CD4-positive, alpha-beta T cell treated with Interleukin-10 for 1 hour (primary cell): ENCODE results near the gene THBS2.
A peak's percentile ranks its signal among the peaks of the same experiment; 100 is the strongest.
"Not testable (repeated sequence)": the region's sequence is repeated elsewhere in the genome, so short reads cannot be mapped to it uniquely, and the experiment has no call there.

Source experiments
- DNase-seq: peaks from one replicate; pipeline ENCODE4 v3.0.0-alpha.2; 2020

Gene THBS2

DNA sequence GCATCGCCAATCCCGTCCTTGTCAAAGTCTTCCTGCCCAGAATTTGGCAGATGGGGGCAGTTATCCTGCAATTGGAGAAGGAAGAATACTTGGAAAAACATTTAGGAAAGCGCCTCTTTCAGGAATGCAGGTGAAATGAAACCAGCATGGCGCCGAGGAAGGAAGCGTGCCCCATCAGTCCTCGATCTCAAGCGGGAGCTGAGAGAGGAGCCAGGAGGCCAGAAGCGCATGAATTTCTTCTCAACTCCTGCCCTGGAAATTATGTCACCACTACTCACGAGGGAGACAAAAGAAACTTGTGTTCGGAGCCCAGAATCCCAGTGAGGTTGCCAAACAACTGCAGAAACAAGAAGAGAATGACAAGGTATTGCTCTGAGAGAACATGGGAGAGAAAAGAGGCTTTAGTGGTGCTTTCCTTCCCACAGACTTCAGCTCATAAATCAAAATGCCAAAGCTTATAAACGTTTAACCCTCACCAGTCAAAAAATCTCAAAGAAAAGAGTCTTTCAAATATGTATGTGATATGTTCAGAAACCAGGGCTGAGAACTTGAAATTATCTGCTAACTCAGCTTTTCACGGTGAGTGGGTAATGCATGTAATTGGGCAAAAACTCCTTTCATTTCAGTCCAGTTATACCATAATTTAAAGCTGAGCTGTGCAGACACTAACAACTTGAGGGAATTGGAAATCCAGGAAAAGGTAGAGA, 23.9 kb downstream of the THBS2 start:
- no peak for DNase-seq

DNA sequence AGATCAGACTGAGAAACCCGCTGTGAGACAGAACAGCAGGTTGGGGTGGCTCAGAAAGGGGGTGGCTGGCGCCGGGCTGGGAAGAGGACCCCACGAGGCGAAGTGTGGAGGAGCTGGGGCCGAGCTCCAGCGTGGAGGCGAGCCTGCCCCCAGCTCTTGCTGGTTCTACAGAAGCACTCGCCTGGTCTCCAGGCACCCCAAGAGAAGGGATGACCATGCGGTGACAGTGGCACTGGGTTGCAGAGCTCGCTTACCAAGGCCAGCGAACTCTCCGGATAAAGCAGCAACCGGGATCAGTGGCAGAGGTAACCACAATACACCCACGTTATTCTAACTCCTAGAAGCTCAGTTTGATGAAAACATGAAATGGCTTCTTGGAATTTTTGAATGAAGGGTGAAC, 26.5 kb downstream of the THBS2 start:
- no peak for DNase-seq

DNA sequence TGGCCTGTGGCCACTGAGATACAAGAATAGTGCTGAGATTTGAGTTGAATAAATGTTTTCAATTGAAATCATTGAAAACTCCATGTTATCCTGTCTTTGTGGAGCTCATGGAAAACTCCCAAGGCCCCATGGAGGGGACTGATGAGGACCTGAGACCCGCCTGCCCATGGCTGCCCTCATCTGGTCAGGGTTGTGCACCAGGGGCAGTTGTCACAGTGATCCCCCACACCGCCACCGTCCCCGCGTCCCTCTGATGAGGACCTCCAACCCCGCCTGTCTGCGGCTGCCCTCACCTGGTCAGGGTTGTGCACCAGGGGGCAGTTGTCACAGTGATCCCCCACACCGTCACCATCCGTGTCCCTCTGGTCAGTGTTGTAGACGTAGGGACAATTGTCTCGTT, 27.8 kb downstream of the THBS2 start:
- DNase-seq, result no peak

DNA sequence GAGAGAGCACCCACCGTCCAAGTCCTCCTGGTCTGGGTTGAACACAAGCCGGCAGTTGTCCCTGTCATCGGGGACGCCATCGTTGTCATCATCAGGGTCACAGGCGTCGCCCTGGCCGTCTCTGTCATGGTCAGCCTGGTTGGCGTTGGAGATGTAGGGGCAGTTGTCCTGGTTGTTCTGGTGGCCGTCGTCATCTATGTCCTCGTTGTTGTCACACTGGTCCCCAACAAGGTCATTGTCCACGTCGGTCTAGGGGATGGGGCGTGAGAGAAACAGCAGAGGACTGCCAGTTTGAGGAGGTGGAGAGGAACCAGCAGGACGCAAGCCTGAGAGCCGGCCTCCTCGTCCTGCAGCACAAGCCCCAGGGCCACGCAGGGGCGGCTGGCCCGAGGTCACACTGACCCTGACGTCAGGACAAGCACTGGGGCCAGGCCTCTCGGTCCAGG, 28.5 kb downstream of the THBS2 start:
- no peak for DNase-seq

DNA sequence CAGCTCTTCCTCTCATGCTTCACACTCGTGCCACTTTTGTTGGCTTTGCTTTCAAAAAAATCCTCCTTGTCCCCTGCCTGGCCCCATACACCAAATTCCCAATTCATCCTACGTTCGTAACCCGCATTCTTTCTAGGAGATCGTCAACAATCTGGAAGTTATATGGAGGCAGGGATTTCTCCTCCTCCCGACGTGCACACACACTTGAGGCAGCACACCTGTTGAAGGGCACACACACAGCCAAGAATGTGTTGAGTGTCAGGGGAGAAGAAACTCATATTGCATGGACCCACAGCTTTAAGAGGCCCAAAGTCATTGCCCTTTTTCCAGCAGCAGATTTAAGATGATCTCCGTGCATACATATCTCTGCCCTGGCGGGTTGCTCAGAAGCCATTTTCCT, 28.9 kb downstream of the THBS2 start:
- DNase-seq, result no peak

DNA sequence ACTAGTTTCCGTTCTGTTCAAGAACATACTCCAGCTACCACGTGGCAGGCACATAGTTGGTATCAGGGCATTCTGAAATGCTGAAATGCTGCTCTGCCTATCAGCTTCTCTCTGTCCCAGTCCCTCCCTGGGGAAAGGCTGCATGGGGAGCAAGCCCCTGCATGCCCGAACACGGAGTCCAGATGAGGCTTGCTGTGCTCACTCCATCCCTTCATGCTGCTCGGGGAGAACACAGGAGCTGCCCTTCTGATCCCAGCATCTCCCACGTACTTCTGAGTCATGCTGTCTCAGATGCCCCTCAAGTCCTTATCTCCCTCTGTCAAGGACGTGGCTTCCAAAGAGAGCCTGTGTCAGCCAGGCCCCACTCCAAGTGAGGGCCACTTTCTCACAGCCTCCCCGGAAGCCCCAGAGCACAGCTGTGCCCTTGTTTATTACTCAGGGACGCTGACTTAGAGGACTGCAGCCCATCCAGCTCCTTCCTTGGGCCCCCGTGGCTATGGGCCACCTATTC, 29.4 kb downstream of the THBS2 start:
- DNase-seq, result no peak

DNA sequence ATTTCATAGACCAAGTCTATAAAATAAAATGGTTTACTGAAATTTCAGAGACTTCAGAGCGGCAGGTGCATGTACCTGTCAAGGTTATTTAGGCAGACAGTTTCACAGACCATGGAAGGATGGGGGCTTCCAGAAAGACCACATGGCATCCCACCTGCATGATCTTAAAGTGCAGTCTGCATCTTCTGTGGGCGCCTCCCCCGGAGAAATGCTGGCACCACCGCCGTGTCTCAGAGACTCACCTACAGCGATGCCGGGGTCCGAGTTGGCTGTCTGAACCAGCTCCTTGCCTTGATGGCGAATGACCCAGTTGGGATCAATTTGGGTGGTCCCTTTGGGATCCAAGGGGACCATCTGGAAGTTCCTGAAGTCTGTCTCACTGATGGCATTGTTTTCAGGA, 30.6 kb downstream of the THBS2 start:
- no peak for DNase-seq

DNA sequence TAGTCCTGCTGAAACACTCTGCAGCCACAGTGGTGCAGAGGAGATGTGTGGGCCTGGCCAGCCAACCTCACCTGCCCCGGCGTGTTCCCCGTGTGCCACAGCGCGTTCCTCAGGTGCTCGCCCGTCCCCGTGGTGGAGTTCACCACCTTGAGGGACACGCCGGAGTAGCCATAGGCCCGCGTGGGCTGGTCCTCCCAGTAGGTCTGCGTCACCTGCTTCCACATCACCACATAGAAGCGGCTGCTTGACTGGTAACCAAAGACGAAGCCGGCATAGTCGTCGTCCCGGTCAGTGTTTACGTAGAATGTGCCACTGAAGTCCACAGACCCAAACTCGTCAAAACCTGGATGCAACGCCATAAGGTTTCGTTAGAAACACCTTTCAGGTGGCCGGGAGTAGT, 31.5 kb downstream of the THBS2 start:
- no peak for DNase-seq

DNA sequence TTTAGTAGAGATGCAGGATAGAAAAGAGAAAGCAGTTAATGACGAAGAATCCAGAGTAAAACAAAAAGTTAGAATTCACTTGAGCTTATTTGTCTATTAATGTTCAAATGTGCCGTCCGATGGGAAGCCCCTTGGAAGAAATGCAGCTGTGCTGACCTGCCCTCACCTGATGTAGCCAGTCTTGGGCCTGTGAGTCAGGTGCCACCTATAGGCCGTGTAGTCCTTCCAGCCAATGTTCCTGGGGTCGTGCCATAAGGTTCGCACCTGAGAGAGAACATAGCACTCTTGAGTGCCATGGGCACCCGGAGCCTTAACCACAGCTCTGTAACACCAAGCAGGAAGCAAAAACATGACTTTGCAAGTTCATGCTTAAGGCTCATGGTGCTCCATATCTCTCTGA, 32.4 kb downstream of the THBS2 start:
- DNase-seq, result no peak

DNA sequence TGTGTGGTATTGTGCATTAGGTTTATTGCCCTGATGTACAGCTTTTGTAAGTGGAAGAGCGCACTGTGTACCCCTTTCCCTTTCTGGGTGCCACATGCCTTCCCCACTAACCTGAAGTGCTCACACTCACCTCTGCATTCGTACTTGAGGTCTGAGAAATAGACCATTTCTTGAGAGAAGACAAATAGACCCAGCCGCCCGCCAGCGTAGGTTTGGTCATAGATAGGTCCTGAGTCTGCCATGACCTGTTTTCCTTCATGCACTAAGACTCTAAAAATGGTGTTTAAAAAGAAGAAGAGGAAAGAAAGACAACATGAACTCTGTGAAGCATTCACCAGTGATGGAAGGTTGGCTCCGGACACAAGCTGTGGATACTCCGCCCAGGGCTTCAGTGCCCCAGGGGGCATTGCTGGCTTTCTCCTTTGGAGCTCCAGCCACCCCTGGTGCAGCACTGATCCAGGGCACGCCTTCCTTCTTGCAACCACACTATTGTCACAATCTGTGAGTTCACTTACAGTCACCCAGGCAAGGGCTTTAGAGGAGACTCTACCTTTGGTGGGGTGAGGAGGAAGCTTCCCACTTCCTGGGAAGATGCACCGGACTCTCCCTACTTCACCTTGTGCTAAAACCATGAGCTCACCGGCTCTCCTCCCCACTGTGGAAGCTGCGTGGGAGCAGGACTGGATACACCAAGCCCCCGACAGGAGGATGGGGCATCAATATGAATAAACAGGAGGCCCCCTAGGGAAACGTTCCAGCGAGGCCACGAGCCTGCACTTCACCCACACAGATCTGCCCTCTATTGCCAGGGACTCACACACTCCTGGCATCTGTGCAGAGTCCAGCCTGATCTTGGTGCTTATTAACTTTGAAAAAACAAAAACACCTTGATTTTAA, 33.3 kb downstream of the THBS2 start:
- no peak for DNase-seq

DNA sequence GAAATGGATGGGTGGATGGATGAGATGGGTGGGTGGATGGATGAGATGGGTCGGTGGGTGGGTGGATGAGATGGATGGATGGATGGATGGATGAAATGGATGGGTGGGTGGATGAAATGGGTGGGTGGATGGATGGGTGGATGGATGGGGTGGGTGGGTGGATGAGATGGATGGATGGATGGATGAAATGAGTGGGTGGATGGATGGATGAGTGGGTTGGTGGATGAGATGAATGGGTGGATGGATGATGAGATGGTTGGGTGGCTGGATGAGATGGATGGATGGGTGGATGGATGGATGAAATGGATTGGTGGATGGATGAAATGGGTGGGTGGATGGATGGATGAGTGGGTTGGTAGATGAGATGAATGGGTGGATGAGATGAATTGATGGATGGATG, 35.7 kb downstream of the THBS2 start:
- DNase-seq, result no peak

DNA sequence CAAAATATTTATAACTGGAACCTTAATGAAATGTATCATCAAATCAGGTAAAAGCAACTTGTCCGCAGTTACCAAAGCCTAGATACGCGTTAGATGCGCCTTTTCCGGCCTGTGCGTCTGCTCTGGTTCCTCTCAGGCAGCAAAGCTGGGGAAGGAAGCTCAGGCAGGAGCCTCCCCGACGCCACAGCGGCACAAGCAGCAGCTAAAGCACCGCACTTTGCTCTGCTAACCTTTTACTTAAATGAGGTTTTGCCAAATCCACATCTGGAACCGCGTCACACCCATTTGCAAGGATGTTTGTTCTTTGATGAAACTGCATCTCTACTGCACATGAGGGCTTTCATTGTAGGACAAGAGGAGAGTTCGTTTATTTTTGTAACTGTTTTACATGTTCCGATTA, 36.8 kb downstream of the THBS2 start:
- DNase-seq, result no peak

DNA sequence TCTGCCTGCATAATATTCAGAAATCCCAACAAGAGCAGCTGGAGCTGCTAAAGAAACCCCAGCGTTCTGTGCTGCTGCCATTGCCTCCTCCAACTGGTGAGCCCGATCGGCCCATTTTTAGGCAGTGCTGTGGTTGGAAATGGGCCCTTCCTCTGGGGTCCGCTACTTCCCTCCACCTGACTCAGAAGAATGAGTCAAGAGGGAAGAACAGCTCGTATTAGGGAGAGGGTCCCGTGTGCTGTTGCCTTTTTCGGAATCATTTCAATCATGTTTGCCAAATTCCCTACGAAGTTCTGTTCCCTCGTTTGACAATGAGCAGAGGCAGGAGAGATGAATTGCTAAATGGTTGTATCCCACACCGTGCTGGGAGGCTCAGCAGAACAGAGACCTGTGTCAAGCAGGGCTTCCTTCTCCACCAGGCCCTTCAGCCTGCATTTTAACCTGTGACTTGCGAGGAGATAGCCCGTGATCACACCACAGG, 38.4 kb downstream of the THBS2 start:
- DNase-seq, result no peak

DNA sequence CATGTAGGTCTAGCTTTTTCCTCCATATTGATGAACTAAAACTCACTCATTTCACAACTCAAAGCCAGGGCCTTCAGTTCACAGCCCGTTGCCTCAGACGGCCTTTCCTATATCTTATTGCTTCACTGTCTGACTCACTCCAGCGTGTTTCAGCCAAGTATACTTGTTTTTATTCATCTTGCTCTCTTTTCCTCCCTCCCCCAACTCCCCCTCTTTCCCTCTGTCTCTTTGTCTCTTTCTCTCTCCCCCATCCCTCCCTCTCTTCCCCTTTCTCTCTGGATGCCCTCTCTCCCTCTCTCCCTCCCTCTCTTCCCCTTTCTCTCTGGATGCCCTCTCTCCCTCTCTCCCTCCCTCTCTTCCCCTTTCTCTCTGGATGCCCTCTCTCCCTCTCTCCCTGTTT, 38.9 kb downstream of the THBS2 start:
- DNase-seq, result not testable (repeated sequence)

DNA sequence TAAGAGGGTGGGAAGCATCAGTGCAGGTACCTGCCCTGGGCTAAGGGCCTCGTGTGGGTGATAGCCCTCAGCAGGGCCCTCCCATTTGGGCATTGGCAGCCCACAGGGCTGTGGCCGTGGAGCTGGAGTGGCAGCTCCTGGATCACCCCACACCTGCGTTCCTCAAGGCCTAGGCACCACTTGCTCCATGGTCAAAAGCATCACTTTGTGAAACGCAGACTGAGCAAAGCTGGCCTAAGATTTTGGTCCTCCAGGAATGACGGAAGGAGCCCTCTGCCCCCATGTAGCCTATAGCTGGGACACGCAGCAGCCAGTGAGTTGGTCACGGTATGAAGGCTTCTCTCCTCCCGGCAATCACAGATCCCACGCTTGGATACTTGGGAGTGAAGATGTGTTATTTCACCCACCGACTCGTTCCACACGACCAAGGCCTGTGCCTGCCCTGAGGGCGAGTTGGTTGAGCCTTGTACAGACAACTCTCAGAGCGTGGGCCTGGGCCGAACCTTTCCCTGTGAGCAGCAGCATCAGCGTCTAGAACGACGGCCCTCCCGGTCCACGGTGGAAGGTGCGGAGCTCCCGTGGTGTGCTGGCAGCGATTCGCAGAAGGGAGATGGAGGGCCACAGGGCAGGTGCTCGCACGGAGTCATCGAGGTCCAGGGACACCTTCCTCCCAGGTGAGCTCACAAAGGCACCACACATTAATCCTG, 39.7 kb downstream of the THBS2 start:
- no peak for DNase-seq

DNA sequence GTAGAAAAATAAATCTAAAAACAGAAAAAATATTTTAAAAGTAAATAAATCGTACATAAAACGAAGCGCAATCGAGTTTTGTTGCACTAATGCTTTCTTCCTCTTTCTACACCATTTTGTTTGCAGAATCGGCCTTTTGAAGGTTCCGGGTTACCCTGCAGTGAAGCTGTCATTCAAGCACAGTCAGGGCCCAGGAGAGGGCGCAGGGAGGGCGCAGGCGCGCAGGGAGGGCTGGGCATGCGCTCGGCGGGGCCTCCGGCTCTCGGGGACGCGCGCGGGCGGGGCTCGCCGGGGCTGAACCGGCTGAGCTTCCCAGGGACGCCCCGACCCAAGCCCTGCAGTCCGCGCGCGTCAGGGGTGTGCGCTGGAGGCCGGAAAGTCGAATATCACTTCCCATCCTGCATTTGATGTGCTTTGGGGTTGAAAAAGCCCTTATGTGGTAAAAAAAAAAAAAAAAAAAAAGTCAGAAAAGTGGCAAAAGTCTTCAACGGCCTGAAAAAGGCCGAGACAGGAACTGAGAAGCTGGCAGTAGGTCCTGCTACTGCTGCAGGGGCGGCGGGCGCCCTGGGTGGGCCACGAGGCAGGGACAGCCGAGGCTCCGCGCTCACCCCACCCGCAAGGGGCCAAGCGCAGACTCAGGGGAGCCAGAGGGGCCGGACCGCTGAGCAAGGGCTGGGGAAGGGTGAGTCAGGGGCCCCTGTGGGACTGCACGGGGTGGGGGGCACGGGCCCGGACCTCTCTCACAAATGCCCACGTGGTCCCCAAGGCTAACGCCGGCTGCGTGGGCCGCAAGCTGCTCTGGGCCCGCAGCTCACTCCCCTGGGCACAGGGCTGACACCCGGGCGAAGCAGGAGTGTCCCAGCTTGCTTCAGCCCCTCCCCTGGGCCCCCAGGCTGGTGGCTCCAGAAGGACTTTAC, 40.5 kb downstream of the THBS2 start:
- DNase-seq, result peak; percentile 93

DNA sequence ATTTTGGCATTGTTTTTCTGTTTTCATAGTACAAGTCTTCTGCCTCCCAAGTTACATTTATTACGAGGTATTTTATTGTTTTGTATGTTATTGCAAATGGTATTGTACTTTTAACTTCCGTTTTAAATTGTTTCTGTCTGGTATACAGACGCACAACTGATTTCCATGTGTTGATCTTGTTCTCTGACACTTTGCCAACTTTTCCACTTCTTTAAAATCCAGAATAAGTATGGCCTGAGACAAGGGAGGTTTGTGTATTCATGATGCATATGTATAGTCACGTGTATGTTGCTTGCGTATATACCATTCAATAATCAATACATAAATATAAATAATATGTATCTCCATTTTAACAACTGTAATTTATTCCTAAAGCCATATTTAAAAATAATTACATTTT, 41.2 kb downstream of the THBS2 start:
- DNase-seq, result no peak

DNA sequence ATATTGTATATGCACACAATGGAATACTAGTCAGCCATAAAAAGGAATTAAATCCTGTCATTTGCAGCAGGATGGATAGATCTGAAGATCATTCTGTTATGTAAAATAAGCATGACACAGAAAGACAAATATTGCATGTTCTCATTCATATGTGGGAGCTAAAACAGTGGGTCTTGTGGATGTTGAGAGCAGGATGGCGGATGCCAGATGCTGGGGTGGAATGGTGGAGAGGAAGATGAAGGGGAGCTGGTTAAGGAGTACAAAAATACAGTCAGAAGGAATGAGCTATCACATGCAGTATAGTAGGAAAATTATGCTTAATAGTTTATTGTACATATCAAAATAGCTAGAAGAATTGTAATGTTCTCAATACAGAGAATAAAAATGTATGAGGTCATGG, 41.8 kb downstream of the THBS2 start:
- no peak for DNase-seq

DNA sequence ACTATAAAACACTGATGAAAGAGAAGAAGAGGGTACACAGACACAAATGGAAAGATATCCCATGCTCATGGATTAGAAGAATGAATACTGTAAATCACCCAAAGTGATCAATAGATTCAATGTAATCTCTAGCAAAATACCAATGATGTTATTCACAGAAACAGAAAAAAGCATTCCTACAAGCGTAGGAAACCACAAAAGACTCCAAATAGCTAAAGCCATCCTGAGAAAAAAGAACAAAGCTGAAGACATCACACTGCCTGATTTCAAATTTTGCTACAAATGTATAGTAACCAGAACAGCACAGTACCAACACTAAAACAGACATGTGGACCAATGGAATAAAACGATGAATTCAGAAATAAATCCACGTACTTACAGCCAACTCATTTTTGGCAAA, 43.0 kb downstream of the THBS2 start:
- DNase-seq, result no peak

DNA sequence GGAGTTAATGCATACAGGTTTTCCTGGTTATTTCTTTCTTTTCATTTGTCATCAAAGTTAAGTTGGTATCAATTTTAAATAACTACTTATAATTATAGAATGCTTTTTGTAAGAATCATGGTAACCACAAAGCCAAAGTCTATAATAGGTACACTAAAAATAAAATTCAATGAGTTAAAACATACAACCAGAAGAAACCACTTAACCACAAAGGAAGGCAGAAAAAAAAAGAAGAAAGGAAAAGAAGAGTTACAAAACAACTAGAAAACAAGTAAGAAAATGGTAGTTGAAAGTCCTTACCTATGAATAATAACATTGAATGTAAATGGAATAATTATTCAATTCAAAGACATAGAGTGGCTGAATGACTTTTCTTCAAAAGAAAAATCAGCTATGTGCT, 45.6 kb downstream of the THBS2 start:
- DNase-seq, result no peak

DNA sequence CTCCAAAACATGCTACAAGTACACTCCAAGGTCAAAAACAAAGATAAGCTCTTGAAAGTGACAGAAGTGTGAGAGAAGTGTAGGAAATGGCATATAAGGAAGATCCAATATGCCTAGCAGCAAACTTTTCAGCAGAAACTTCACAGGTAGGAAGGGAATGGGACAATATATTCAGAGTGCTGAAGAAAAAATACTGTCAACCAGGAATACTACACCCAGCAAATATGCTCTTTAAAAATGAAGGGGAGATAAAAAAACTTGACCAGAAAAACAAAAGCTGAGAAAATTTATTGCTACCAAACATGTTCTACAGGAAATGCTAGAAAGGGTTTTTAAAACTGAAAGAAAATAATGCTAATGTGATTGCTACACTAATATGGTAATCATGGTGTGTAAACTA, 46.2 kb downstream of the THBS2 start:
- DNase-seq, result no peak
